ENCODE results near the gene PTGES2.

GRCh38 chr9:128082151-128082550, 45.4 kb downstream of the PTGES2 start:
- no peak for TF ChIP-seq CTCF (IDR thresholded peaks at IDR 0.05; ENCODE audit: low read depth, low read length, missing input control)
- TF ChIP-seq RAD21 (IDR thresholded peaks at IDR 0.05) = no peak
- TF ChIP-seq EGR1 (IDR thresholded peaks at IDR 0.05; ENCODE audit: low read depth in 2 of 2) = no peak
- TF ChIP-seq HNF4A (conservative IDR thresholded peaks at IDR 0.05) = no peak
- TF ChIP-seq, protein P1, sequence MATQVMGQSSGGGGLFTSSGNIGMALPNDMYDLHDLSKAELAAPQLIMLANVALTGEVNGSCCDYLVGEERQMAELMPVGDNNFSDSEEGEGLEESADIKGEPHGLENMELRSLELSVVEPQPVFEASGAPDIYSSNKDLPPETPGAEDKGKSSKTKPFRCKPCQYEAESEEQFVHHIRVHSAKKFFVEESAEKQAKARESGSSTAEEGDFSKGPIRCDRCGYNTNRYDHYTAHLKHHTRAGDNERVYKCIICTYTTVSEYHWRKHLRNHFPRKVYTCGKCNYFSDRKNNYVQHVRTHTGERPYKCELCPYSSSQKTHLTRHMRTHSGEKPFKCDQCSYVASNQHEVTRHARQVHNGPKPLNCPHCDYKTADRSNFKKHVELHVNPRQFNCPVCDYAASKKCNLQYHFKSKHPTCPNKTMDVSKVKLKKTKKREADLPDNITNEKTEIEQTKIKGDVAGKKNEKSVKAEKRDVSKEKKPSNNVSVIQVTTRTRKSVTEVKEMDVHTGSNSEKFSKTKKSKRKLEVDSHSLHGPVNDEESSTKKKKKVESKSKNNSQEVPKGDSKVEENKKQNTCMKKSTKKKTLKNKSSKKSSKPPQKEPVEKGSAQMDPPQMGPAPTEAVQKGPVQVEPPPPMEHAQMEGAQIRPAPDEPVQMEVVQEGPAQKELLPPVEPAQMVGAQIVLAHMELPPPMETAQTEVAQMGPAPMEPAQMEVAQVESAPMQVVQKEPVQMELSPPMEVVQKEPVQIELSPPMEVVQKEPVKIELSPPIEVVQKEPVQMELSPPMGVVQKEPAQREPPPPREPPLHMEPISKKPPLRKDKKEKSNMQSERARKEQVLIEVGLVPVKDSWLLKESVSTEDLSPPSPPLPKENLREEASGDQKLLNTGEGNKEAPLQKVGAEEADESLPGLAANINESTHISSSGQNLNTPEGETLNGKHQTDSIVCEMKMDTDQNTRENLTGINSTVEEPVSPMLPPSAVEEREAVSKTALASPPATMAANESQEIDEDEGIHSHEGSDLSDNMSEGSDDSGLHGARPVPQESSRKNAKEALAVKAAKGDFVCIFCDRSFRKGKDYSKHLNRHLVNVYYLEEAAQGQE (IDR thresholded peaks at IDR 0.05) = no peak
